Measurements from ENCODE around the gene GHRH. TPM values are rescaled to one million over a fixed set of nuclear protein-coding genes. Genes with fewer than 3 reads are reported as not detected.

Gene GHRH
- total RNA-seq, 1 experiment from 2014 or later, result 0.74 TPM

DNA sequence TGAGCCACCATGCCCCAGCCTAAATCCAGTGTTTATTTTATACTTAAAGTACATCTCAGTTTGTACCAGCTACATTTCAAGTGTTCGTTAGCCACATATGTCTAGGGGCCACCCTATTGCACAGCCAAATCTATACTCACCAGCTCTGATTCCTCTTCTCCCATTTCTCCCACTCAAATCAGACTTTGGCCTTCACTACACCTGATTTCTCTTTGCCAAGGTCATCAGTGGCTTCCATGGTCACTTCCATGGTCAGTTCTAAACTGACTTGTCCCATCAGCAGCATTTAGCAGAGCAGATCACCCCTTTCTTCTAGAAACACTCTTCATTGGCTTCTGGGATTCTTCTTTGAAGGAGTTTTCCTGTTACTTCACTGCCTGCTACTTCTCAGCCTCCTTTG lies 14.1 kb downstream of the GHRH start:
- H3K27ac Mint-ChIP-seq, result no peak overlapping the region

DNA sequence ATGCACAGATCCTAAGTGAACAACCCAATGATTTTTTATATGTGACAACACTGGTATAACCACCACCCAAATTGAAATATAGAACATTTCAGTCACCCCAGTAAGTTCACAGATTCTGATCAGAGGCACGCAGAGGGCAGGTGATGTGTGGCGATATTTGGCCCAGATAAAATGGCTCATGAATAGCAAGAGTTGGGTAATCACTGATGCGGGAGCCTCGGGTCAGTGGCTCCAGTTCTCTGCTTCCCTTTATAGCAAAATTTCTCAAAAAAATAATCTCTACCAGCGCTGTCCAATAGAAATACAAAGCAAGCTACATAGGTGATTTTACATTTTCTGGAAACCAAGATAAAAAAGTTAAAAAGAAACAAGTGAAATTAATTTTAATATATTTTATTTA lies 14.9 kb downstream of the GHRH start:
- H3K27me3 Mint-ChIP-seq (ENCODE audit: low read depth), result no peaks in the 10 kb centered on the region
- peaks cover 30% of the 10 kb centered on the region for H3K4me1 Mint-ChIP-seq
- no peak for DNase-seq (ENCODE audit: low spot score)
- peaks cover 24% of the 10 kb centered on the region for H3K36me3 Mint-ChIP-seq
- H3K9me3 Mint-ChIP-seq, result no peaks in the 10 kb centered on the region
- POLR2A ChIA-PET, result no interaction called here
- no peak overlapping the region for H3K27ac Mint-ChIP-seq
- no peak overlapping the region for H3K4me3 Mint-ChIP-seq
- no peak for ATAC-seq
- CTCF ChIA-PET, result no interaction called here
- TF ChIP-seq TEAD4 (CRISPR knock-in tag; IDR thresholded peaks at IDR 0.05) (no peak), ZNF317 (CRISPR knock-in tag; IDR thresholded peaks at IDR 0.05; ENCODE audit: borderline replicate concordance, low read depth) (no peak), NR3C1 (CRISPR knock-in tag; conservative IDR thresholded peaks at IDR 0.05; ENCODE audit: low read depth) (no peak), ZNF138 (CRISPR knock-in tag; conservative IDR thresholded peaks at IDR 0.05) (no peak), JUN (CRISPR knock-in tag; IDR thresholded peaks at IDR 0.05) (no peak), ZBTB21 (CRISPR knock-in tag; IDR thresholded peaks at IDR 0.05; ENCODE audit: borderline replicate concordance) (no peak), ZNF416 (CRISPR knock-in tag; IDR thresholded peaks at IDR 0.05) (no peak), ZNF219 (CRISPR knock-in tag; IDR thresholded peaks at IDR 0.05; ENCODE audit: borderline replicate concordance) (no peak), SP1 (CRISPR knock-in tag; conservative IDR thresholded peaks at IDR 0.05) (no peak)
- TF ChIP-seq, protein P1, sequence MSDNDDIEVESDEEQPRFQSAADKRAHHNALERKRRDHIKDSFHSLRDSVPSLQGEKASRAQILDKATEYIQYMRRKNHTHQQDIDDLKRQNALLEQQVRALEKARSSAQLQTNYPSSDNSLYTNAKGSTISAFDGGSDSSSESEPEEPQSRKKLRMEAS (CRISPR knock-in tag; IDR thresholded peaks at IDR 0.05), result no peak
- TF ChIP-seq, protein P2, sequence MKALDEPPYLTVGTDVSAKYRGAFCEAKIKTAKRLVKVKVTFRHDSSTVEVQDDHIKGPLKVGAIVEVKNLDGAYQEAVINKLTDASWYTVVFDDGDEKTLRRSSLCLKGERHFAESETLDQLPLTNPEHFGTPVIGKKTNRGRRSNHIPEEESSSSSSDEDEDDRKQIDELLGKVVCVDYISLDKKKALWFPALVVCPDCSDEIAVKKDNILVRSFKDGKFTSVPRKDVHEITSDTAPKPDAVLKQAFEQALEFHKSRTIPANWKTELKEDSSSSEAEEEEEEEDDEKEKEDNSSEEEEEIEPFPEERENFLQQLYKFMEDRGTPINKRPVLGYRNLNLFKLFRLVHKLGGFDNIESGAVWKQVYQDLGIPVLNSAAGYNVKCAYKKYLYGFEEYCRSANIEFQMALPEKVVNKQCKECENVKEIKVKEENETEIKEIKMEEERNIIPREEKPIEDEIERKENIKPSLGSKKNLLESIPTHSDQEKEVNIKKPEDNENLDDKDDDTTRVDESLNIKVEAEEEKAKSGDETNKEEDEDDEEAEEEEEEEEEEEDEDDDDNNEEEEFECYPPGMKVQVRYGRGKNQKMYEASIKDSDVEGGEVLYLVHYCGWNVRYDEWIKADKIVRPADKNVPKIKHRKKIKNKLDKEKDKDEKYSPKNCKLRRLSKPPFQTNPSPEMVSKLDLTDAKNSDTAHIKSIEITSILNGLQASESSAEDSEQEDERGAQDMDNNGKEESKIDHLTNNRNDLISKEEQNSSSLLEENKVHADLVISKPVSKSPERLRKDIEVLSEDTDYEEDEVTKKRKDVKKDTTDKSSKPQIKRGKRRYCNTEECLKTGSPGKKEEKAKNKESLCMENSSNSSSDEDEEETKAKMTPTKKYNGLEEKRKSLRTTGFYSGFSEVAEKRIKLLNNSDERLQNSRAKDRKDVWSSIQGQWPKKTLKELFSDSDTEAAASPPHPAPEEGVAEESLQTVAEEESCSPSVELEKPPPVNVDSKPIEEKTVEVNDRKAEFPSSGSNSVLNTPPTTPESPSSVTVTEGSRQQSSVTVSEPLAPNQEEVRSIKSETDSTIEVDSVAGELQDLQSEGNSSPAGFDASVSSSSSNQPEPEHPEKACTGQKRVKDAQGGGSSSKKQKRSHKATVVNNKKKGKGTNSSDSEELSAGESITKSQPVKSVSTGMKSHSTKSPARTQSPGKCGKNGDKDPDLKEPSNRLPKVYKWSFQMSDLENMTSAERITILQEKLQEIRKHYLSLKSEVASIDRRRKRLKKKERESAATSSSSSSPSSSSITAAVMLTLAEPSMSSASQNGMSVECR (CRISPR knock-in tag; IDR thresholded peaks at IDR 0.05; ENCODE audit: borderline replicate concordance), result no peak
- TF ChIP-seq, protein P3, sequence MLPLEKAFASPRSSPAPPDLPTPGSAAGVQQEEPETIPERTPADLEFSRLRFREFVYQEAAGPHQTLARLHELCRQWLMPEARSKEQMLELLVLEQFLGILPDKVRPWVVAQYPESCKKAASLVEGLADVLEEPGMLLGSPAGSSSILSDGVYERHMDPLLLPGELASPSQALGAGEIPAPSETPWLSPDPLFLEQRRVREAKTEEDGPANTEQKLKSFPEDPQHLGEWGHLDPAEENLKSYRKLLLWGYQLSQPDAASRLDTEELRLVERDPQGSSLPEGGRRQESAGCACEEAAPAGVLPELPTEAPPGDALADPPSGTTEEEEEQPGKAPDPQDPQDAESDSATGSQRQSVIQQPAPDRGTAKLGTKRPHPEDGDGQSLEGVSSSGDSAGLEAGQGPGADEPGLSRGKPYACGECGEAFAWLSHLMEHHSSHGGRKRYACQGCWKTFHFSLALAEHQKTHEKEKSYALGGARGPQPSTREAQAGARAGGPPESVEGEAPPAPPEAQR (CRISPR knock-in tag; IDR thresholded peaks at IDR 0.05), result no peak

More for the DNA sequence above, 14.1 kb downstream of the GHRH start:
- TF ChIP-seq, protein P4, sequence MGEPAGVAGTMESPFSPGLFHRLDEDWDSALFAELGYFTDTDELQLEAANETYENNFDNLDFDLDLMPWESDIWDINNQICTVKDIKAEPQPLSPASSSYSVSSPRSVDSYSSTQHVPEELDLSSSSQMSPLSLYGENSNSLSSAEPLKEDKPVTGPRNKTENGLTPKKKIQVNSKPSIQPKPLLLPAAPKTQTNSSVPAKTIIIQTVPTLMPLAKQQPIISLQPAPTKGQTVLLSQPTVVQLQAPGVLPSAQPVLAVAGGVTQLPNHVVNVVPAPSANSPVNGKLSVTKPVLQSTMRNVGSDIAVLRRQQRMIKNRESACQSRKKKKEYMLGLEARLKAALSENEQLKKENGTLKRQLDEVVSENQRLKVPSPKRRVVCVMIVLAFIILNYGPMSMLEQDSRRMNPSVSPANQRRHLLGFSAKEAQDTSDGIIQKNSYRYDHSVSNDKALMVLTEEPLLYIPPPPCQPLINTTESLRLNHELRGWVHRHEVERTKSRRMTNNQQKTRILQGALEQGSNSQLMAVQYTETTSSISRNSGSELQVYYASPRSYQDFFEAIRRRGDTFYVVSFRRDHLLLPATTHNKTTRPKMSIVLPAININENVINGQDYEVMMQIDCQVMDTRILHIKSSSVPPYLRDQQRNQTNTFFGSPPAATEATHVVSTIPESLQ (CRISPR knock-in tag; IDR thresholded peaks at IDR 0.05), result no peak
- TF ChIP-seq ZNF121 (CRISPR knock-in tag; IDR thresholded peaks at IDR 0.05), result no peak
- TF ChIP-seq OVOL2 (CRISPR knock-in tag; IDR thresholded peaks at IDR 0.05; ENCODE audit: borderline replicate concordance), result no peak
- TF ChIP-seq GABPB1 (CRISPR knock-in tag; IDR thresholded peaks at IDR 0.05), result no peak
- TF ChIP-seq ESRRA (CRISPR knock-in tag; IDR thresholded peaks at IDR 0.05; ENCODE audit: borderline replicate concordance), result no peak
- TF ChIP-seq, protein P5, sequence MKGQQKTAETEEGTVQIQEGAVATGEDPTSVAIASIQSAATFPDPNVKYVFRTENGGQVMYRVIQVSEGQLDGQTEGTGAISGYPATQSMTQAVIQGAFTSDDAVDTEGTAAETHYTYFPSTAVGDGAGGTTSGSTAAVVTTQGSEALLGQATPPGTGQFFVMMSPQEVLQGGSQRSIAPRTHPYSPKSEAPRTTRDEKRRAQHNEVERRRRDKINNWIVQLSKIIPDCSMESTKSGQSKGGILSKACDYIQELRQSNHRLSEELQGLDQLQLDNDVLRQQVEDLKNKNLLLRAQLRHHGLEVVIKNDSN (CRISPR knock-in tag; IDR thresholded peaks at IDR 0.05), result no peak
- TF ChIP-seq TEAD1 (CRISPR knock-in tag; IDR thresholded peaks at IDR 0.05), result no peak
- TF ChIP-seq, protein P1 (CRISPR knock-in tag; IDR thresholded peaks at IDR 0.05), result no peak
- no peak for TF ChIP-seq GRHL2 (CRISPR knock-in tag; IDR thresholded peaks at IDR 0.05; ENCODE audit: insufficient replicate concordance, severe bottlenecking)
- TF ChIP-seq, protein P6, sequence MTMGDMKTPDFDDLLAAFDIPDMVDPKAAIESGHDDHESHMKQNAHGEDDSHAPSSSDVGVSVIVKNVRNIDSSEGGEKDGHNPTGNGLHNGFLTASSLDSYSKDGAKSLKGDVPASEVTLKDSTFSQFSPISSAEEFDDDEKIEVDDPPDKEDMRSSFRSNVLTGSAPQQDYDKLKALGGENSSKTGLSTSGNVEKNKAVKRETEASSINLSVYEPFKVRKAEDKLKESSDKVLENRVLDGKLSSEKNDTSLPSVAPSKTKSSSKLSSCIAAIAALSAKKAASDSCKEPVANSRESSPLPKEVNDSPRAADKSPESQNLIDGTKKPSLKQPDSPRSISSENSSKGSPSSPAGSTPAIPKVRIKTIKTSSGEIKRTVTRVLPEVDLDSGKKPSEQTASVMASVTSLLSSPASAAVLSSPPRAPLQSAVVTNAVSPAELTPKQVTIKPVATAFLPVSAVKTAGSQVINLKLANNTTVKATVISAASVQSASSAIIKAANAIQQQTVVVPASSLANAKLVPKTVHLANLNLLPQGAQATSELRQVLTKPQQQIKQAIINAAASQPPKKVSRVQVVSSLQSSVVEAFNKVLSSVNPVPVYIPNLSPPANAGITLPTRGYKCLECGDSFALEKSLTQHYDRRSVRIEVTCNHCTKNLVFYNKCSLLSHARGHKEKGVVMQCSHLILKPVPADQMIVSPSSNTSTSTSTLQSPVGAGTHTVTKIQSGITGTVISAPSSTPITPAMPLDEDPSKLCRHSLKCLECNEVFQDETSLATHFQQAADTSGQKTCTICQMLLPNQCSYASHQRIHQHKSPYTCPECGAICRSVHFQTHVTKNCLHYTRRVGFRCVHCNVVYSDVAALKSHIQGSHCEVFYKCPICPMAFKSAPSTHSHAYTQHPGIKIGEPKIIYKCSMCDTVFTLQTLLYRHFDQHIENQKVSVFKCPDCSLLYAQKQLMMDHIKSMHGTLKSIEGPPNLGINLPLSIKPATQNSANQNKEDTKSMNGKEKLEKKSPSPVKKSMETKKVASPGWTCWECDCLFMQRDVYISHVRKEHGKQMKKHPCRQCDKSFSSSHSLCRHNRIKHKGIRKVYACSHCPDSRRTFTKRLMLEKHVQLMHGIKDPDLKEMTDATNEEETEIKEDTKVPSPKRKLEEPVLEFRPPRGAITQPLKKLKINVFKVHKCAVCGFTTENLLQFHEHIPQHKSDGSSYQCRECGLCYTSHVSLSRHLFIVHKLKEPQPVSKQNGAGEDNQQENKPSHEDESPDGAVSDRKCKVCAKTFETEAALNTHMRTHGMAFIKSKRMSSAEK (CRISPR knock-in tag; IDR thresholded peaks at IDR 0.05; ENCODE audit: borderline replicate concordance), result no peak
- ChIA-PET POLR2A (interaction anchor here (0.7 kb wide), 1 partner anchor 1293 kb away, joined by 10 read pairs; the partner anchor contains the start of gene SCAND1), CTCF (no interaction called here)
- no peak for DNase-seq (ENCODE audit: low spot score)
- H3K4me3 Mint-ChIP-seq, result no peak overlapping the region
- H3K9me3 Mint-ChIP-seq, result no peaks in the 10 kb centered on the region
- H3K4me1 Mint-ChIP-seq, result peaks cover 36% of the 10 kb centered on the region
- ATAC-seq, result no peak
- peaks cover 16% of the 10 kb centered on the region for H3K36me3 Mint-ChIP-seq
- H3K27me3 Mint-ChIP-seq (ENCODE audit: low read depth), result no peaks in the 10 kb centered on the region
